Ectodermal cell (in vitro differentiated cells): Measurements from ENCODE around the gene FANCC.
"Not testable (repeated sequence)": the region's sequence is repeated elsewhere in the genome, so short reads cannot be mapped to it uniquely, and the experiment has no call there.

ENCODE experiments used
- H3K27ac ChIP-seq: 2 replicates; pipeline ENCODE4 v1.7.0; 2013; ENCODE audit warnings: mild to moderate bottlenecking, low read depth, low read length; ENCODE audit not compliant: insufficient read depth, poor library complexity, severe bottlenecking
- H3K27me3 ChIP-seq: 2 replicates; pipeline ENCODE4 v1.7.0; 2013; ENCODE audit warnings: mild to moderate bottlenecking, low read length; ENCODE audit not compliant: insufficient read depth, control insufficient read depth, poor library complexity, severe bottlenecking
- H3K36me3 ChIP-seq: one replicate; pipeline ENCODE4 v1.7.0; 2013; ENCODE audit warnings: low read length; ENCODE audit not compliant: control insufficient read depth, insufficient read depth
- H3K4me1 ChIP-seq: one replicate; pipeline ENCODE4 v1.7.0; 2013; ENCODE audit warnings: low read length; ENCODE audit not compliant: control insufficient read depth, insufficient read depth
- H3K4me3 ChIP-seq: 2 replicates; pipeline ENCODE4 v1.7.0; 2013; ENCODE audit warnings: low read depth, low read length, control low read depth; ENCODE audit not compliant: insufficient read depth
- H3K9me3 ChIP-seq: 2 replicates; pipeline ENCODE4 v1.7.0; 2013; ENCODE audit warnings: mild to moderate bottlenecking, low read length, moderate library complexity; ENCODE audit not compliant: control insufficient read depth
- WGBS, 2 experiments: methylation state at CpG; one replicate each; pipeline ENCODE4 v1.1.7; 2013; ENCODE audit warnings: missing lambda C conversion rate in 2 of 2; 5-methylcytosine and 5-hydroxymethylcytosine counted together

Gene FANCC

DNA sequence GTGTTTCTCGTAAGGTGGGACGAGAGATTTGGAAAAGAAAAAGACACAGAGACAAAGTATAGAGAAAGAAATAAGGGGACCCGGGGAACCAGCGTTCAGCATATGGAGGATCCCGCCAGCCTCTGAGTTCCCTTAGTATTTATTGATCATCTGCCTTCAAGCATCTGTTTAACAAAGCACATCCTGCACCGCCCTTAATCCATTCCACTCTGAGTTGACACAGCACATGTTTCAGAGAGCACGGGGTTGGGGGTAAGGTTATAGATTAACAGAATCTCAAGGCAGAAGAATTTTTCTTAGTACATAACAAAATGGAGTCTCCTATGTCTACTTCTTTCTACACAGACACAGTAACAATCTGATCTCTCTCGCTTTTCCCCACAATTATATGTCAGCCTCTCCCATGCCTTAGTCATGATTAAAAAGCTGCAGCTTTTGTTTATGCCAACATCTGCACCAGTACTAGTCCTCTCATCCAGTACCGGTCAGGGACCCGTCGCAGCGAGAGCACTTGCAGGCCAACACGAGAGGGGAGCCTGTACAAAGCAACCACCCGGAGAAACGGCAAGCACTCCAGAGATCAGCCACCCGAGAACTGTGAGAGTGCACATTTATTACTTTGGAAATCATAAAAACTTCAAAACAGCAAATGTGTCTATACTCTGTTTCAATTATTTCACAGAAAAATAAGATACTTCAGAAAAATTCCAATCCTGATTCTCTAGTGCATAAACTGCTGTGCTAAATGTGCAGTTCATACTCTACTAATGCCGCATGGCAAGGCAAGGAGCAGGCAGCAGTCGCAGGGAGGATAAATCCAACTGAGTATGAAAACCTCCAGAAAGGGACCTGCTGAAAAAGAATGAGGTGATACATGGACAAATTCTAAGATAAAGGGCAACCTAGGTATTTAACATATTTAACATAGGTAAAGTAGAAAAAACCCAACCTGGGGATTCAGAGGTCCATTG is 47.4 kb downstream of the FANCC start:
- H3K4me3 ChIP-seq, H3K9me3 ChIP-seq, H3K27ac ChIP-seq, H3K36me3 ChIP-seq, H3K27me3 ChIP-seq, H3K4me1 ChIP-seq: not testable (repeated sequence)
- 87 to 89% methylated on average over 17 to 18 of the region's 18 CpGs for WGBS, 2 experiments

DNA sequence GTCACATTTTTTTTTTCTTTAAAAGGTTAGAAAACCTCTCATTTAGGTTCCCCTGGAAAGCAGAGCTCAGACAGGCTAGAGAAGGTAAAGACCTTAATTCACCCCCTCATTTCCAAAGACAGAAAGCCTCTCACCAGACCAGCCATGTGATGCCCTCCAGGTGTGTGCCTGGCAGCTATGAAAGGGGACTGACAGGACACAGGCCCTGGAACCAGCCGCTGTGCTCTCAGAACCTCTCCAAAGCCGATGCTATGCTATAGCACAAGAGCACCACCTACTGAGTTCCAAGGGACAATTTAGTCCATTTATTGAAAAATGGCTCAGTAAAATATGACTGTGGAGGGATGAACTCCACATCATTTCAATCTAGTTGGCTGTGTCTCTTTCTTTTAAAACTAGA is 48.8 kb downstream of the FANCC start:
- Histone ChIP-seq H3K36me3 (no peaks in the 10 kb centered on the region), H3K27me3 (no peaks in the 10 kb centered on the region), H3K9me3 (no peaks in the 10 kb centered on the region), H3K4me1 (peaks cover 11% of the 10 kb centered on the region), H3K4me3 (no peak overlapping the region), H3K27ac (no peak overlapping the region)
- 65 to 69% methylated on average over 2 of the region's 2 CpGs for WGBS, 2 experiments

DNA sequence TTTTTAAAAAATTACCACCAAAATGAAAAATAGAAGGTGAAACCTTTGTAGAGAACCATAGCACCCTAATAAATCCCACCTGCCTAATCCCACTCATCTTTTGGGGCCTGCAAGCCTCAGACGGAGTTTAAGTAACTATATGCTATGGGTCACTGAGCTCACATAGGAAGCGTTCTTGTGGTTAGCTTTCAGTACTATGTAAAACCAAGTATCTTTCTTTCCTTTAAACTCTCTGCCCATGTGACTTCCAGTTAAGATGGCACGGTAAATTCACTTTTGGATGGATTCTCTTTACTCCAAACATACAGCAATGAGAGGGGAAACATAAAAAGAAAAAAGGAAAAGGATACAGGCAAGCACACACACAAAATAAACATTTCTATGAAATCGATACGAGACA is 50.9 kb downstream of the FANCC start:
- WGBS, 2 experiments = 95 to 98% methylated on average over 5 of the region's 5 CpGs
- Histone ChIP-seq H3K9me3 (no peaks in the 10 kb centered on the region), H3K27me3 (no peaks in the 10 kb centered on the region), H3K27ac (no peak overlapping the region), H3K36me3 (no peaks in the 10 kb centered on the region), H3K4me1 (peaks cover 11% of the 10 kb centered on the region), H3K4me3 (no peak overlapping the region)

DNA sequence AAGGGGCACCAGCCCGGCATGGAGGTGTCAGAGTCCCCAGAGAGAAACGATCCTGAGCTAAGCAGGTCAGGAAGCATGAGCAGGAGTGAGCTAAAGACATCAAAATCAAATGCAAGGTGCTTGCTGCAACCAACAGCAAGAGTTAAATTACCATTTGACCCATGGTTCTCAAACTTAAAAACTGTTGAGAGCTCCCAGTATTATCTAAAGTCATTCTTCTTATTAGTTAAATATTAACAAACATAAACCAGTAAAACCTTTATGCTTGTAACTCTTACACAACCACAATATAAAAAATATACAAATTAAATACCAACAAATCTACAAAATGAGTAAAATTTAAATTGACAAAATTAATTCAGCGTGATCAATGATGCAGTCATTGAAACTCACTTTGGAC is 51.5 kb downstream of the FANCC start:
- Histone ChIP-seq H3K27ac (no peak overlapping the region), H3K4me3 (no peak overlapping the region), H3K36me3 (no peaks in the 10 kb centered on the region), H3K4me1 (peaks cover 11% of the 10 kb centered on the region), H3K27me3 (no peaks in the 10 kb centered on the region), H3K9me3 (no peaks in the 10 kb centered on the region)
- 74 to 79% methylated on average over 3 of the region's 3 CpGs for WGBS, 2 experiments

DNA sequence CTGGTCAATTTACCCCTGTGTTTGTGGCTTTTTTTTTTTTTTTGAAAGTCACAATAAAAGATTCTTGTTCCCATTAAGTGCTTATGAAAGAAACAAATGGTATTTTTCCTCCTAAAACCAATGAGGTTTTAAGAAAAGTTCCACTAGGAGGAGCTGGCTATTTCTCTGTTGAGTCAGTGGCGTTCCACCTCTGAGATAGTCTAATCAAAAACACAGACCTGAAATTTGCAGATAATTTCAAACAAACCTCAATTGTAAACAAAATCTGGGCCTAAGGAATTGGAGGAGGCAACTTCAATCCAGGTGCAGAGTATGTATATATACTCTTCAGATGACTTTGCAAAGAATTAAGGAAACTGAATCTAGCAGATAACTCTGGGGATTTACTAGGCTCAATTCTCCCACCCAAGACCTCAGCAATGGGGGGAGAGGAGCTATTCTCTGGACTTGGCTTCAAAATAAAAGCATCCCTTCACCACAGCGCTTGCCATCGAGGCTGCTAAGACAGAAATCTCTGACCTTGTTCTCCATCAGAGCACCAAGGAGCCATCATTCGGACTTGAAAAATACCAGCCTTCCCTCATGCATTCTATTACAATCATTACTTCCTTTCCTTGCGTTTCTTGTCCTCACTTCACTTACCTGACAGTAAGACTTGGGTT is 52.4 kb downstream of the FANCC start:
- peaks cover 11% of the 10 kb centered on the region for H3K4me1 ChIP-seq
- 62 to 65% methylated on average over 5 of the region's 5 CpGs for WGBS, 2 experiments
- no peaks in the 10 kb centered on the region for H3K36me3 ChIP-seq
- no peak overlapping the region for H3K27ac ChIP-seq
- H3K27me3 ChIP-seq = no peaks in the 10 kb centered on the region
- H3K9me3 ChIP-seq = no peaks in the 10 kb centered on the region
- no peak overlapping the region for H3K4me3 ChIP-seq

DNA sequence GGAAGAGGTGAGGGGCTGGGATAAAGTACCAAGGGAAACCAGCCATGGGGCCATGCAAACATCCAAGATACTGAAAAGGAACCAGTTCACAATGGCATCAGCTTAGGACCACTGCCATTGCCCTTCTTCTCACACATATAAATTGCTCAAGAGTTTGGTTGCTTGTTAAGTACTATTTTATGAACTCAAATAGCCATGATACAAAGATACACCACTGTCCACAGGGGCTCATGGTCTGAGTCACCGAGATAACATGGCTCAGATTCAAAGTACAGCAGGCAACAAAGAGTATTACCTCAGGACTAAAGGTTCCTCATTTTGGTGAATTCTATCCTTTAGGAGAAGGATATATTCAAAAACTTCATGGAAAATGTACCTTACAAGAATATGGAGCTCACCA is 55.6 kb downstream of the FANCC start:
- WGBS, 2 experiments = 77 to 100% methylated on average over 1 of the region's 1 CpG
- Histone ChIP-seq H3K27ac (no peak overlapping the region), H3K4me3 (no peak overlapping the region), H3K27me3 (no peaks in the 10 kb centered on the region), H3K4me1 (peaks cover 10% of the 10 kb centered on the region), H3K36me3 (no peaks in the 10 kb centered on the region), H3K9me3 (no peaks in the 10 kb centered on the region)

DNA sequence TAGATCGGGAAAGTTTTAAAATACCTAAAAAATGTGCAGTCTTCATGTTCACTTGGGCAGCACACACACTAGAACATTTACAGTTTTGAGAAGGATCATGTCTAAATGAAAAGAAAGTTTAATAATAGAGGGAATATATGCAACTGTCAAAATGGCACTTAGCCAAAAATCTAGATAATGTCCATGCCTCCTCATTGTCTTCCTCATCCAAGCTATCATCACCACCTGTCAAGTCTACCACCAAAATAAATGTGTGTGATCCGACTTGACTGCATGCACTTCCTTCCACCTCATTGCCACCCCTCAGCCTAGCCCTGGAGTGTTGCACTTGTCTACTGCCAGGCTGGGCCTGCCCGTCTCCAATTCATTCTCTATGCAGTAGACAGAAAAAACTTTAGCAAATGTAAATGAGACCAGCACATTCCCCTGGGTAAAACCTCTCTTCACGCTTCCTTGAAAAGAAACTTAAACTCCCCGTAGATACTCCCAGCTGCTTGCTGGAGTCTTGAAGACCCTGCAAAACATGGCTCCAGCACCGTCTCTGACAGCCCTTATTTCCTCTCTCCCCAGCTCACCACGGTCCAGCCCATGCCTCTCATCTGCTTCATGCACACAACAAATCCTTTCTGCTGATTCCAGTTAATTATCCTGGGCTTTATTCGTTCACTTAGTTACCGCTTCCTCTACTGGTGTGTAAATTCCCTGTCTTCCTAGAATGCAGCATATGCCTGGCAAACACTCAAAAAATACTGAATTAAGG is 66.9 kb downstream of the FANCC start:
- Histone ChIP-seq H3K9me3 (no peaks in the 10 kb centered on the region), H3K27ac (no peak overlapping the region), H3K4me3 (no peak overlapping the region), H3K36me3 (no peaks in the 10 kb centered on the region), H3K4me1 (peaks cover 9% of the 10 kb centered on the region), H3K27me3 (no peaks in the 10 kb centered on the region)
- 81 to 82% methylated on average over 9 of the region's 9 CpGs for whole genome bisulfite sequencing, 2 experiments

DNA sequence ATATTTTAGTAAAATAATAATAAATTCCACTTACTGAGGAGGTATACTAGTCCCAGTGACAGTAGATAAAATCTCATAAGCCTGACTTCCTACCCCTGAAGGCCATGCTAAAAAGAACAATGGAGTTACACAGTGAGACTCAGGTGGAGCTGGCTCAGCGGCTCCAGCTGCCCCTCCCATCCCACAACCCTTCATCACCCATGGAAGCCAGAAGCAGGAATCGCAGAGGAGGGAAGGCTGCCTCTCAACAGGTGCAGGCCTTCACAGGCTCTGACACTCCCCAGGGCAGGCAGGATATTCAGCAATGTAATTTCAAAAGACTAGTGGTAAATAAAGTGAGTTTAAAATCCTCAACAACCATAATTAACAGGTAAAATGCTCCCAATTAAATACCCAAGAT is 67.5 kb downstream of the FANCC start:
- H3K4me1 ChIP-seq = peaks cover 9% of the 10 kb centered on the region
- H3K27ac ChIP-seq = no peak overlapping the region
- H3K9me3 ChIP-seq = no peaks in the 10 kb centered on the region
- no peaks in the 10 kb centered on the region for H3K27me3 ChIP-seq
- no peak overlapping the region for H3K4me3 ChIP-seq
- WGBS, 2 experiments = 47 to 50% methylated on average over 2 of the region's 2 CpGs
- H3K36me3 ChIP-seq = no peaks in the 10 kb centered on the region

DNA sequence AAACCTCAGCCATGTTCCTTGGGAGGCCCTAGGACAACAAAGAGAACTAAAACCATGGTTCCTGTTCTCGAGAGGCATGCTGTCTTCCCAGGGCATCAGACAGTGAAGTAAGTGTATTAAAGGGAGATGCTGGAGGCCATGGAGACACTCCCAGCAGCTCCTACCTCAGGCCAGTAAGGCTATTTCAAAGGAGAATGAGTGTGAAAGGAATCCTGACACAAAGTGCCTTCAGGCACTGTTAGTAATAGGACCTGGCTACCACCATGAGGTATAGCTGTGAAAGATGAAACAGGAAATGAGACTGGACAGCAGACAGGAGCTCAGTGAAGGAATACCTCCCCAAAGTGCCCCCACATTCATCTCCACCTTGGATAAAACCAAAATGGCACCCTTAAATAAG is 71.0 kb downstream of the FANCC start:
- Histone ChIP-seq H3K27ac (no peak overlapping the region), H3K27me3 (no peaks in the 10 kb centered on the region), H3K4me3 (no peak overlapping the region), H3K4me1 (peaks cover 9% of the 10 kb centered on the region), H3K36me3 (no peaks in the 10 kb centered on the region), H3K9me3 (no peaks in the 10 kb centered on the region)
- 73 to 89% methylated on average over 1 of the region's 1 CpG for WGBS, 2 experiments

DNA sequence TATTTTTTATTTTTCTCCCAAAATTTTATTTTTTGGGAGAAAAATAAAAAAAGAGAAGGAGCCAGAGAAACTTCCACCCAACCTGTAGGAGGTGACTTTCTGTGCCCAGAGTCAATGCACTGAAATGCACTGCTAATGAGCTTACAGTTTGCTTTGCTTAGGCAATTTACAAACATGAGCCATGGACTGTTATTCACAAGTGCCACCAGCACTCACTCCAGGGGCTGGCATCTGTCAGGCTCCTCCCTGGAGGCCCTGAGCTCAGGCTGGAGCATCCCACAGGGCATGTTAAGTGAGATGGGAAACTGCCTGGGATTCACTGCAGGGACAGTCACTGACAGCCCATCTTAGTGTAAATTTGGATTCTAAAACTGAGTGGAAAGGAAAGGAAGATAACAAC is 74.9 kb downstream of the FANCC start:
- H3K27ac ChIP-seq = no peak overlapping the region

More for the DNA sequence above, 74.9 kb downstream of the FANCC start:
- H3K9me3 ChIP-seq = no peaks in the 10 kb centered on the region
- no peaks in the 10 kb centered on the region for H3K36me3 ChIP-seq
- no peaks in the 10 kb centered on the region for H3K4me1 ChIP-seq
- H3K4me3 ChIP-seq = no peak overlapping the region
- H3K27me3 ChIP-seq = no peaks in the 10 kb centered on the region
